Hematopoietic multipotent progenitor cell treated with erythropoietin and hydrocortisone succinate and interleukin-3 and kit ligand, for 15 days (in vitro differentiated cells): ENCODE results near the gene CABP7.

Source experiments
- DNase-seq: peaks from one replicate; pipeline ENCODE4 v3.0.0-alpha.2; 2015; ENCODE audit warnings: low spot score

CABP7 gene

GRCh38 chr22:29723766-29724165 is 4.0 kb downstream of the CABP7 start:
- no peak for DNase-seq

DNA sequence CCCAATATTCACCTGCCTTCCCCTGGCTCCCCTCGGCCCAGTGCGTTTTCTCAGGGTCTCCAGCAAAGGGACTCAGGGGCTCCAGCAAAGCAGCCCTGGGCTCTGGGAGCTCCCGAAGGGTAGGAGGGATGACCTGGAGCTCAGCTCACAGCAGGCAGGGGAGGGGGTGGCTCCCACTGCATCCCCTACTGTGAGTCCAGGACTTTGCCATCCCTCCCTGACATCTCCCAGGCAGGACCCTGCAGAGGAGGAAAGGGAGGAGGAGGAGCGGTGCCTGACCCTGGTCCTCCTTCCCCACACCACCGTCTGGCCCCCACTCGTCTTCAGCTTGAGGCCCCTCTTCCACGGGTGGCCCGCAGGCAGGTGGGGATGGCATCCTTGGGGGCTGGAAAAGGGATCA is 5.0 kb downstream of the CABP7 start:
- DNase-seq = no peak

- no peak for DNase-seq
Measured at GRCh38 chr22:29726106-29726505, 6.3 kb downstream of the CABP7 start.

- DNase-seq = no peak
Measured at GRCh38 chr22:29726512-29727130, 6.8 kb downstream of the CABP7 start.

DNA sequence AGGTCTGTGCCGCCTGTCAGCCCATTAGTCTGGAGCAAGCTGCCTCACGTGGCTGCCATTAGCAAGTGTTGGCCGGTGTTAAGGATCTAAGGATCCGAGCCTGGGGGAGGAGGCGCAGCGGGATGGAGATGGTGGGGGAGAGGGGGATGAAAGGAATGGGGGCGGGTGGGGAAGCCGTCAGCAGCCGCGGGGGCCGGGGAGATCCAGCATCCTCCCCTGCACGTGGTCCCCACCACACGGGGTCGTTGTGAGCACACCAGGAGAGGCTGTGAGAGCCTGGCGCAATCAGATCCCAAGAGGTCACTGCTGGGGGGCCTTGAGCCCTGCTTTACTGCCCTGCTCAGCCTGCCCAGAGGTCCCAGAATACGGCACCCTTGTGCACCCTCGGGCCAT is 7.3 kb downstream of the CABP7 start:
- DNase-seq = peak; percentile 45

- no peak for DNase-seq
Measured at GRCh38 chr22:29729161-29729560, 9.4 kb downstream of the CABP7 start.

DNA sequence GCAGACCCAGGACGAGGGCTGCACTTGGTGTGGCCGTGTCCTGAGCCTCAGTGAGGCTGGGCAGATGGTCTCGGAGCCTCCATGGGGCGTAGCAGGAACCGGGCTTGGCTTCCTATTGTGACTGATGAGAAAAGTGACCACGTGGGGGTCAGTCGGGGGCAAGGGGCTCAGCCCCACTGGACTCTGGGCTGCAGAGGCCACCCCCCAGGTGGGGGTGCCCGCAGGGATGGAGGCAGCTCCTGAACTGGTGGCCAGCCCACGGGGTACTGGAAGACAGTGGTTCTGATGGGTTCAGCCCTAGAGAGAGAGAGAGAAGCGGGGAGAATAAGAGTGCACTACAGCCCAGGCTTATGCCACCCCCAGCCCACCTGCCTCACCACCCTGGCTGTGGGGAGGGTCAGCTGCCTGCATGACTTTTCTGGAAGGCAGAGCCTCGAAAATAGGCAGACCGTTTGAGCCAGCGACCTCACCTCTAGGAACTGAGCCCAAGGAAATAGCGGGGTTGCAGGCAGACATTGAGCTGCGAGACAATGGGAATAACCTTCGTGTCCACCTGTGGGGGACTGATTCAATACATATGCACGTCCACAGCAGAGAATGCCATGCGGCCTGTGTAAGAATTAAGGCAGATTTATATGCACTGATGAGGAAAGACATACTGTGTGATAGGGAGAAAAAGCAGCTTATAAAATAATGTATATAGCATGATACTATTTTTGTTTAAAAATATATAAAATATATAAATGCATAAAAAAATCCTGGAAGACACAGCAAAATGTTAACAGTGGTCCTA is 11.5 kb downstream of the CABP7 start:
- no peak for DNase-seq

DNA sequence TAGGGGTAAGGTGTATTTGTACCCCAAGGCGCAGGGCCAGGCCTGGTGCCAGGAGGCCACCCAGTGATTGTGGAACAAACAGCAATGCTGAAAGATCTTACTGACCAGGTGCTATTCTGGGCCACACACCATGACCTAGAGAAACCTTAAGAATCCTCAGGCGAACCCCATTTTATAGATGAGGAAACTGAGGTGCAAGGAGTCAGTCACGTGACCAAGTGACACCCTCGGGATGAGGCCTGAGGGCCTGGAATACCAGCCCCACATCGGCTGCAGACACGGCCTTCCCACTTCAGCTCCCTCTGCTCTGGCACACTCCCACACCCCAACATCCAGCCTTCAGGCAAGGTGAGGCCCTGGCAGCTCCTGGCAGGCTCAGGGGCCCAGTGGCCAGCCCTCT is 13.1 kb downstream of the CABP7 start:
- no peak for DNase-seq

DNA sequence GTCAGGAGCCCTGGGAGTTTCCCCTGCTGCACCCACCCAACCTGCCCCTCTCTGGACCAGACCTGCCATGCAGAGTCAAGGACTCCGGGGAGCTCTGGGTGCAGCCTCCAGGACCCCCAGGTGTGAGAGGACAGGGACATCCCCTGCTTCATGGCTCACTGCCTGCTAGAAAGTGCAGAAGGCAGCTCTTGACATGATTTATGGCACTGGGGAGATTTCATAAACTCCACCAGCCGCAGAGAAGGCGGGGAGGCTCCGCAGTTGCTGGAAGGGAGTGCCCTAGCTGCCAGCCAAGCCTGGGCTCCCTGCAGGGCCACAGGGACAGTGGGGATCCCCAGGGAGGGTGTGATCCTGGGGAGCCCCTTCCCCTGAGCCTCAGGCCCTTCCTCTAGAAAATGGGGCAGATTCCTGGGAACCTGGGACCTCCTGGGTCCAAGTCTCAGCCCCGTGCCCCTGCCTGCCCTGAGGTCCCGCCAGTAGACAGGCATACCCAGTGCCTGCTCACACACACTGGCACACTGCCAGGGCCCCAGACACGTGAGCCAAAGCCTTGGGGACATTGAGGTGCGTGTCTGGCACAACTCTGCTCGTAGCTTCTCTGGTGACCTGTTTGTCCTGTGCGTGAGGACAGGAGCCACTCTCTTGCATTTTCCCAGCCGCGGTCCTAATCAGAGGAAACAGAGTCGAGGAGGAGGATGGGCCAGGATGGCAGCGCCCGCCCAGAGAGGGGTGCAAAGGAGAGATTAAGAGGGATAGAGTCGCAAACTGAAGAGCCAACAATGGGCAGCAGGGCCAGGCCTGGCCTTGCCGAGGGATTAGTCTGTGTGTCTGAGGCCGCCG is 13.8 kb downstream of the CABP7 start:
- DNase-seq = peak; percentile 90

- peak; percentile 46 for DNase-seq
Measured at GRCh38 chr22:29734406-29734805, 14.6 kb downstream of the CABP7 start.

DNA sequence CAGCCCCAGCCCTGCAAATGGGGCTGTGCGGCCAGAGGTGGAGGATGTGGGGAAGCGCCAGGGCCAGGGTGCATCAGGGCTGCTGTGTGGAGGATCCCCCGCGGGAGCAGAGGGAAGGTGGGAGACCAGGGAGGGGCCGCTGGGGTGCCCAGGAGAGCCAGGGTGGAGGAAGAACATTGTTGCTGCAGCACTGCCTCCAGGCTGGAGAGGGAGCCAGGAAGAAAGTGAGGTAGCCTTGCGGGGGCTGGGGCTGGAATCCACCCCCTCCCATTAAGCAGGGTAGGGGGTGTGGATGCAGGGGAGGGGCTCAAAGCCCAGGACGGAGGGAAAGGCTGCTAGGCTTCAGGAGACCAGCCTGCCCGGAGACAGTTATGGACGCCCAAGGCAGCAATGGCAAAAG is 15.0 kb downstream of the CABP7 start:
- DNase-seq = no peak

DNA sequence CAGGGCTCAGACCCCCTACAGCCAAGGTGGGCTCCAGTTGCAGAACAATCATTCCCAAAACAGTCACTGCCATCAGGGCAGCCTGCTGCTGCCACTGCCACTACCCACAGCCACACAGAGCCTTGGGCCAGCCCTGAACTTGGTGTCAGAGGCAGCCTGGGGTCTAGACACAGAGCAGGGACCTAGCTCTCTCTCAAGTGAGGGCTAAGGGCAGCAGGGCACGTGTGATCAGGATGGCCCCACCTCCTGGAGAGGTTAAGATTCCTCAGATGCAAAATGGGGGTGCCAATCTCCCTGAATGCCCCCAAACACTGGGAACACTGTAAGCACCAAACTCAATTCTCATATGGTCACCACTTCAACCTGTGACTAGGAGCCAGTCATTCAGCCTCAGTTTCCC is 15.6 kb downstream of the CABP7 start:
- DNase-seq = no peak

DNA sequence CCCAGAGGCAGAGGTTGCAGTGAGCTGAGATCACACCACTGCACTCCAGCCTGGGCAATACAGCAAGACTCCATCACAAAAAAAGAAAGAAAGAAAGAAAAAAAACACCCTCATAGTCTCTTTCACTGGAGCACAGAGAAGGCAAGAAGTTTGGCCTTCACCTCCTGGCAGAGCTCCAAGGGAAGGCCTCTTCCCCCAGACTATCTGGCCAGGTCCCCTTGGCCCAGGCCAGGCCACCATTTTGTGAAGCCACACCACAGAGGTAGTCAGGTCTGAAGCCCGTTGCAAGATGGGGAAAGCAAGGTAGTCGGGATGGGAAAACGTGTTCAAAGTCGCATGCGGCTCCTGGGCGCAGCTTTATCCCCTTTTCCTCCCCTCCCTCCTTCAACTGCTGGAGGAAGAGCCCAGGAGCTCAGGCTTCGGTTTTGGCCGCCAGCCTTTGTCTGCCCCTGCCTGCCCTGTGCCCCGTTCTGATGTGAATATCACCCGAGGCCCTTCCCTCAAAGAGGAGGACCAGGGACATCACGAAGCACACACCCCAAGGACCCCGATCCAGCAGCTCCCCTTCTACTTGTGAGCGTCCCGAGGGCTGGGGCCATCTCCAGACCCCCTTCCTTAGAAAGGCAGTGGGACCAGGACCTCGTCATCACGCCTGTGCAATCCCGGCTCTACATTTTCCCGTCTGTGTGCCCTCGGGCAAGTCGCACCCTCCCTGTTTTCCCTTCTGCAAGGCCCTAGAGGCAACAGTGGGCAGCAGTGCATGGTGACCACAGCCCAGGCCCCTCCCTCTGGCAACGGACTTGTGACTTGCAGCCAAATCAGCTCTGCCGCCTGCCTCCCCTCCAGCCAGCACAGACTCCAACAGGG is 17.7 kb downstream of the CABP7 start:
- no peak for DNase-seq

DNA sequence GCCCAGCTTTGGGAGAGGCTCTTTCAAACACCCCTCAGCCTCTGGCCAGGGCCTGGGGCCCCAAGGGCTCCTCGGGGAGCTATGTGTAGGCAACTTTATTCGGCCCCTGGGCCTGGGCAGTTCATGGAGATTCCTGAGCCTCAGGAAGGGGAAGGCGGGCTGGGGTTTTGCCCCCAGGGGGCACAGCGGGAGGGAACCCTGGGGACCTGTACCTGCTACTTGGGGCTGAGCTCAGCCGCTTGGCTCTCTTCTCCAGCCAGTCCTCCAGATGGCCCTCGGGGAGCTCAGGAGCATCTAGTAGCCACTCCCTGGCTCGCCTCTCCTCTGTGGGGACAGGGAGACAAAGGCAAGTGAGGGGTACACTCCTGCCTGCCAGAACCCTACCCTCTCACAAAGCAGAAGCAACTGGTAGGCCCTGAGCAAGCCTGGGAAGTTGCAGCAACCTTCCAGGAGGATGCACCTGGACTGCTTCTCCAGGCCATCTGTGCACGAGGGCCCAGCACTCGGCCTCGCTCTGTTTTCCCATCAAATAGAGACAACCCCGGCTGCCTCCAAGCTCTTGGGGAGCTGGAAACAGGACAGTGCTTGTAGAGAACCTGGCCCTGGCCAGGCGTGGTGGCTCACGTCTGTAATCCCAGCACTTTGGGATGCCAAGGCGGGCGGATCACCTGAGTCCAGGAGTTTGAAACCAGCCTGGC is 18.5 kb downstream of the CABP7 start:
- no peak for DNase-seq

DNA sequence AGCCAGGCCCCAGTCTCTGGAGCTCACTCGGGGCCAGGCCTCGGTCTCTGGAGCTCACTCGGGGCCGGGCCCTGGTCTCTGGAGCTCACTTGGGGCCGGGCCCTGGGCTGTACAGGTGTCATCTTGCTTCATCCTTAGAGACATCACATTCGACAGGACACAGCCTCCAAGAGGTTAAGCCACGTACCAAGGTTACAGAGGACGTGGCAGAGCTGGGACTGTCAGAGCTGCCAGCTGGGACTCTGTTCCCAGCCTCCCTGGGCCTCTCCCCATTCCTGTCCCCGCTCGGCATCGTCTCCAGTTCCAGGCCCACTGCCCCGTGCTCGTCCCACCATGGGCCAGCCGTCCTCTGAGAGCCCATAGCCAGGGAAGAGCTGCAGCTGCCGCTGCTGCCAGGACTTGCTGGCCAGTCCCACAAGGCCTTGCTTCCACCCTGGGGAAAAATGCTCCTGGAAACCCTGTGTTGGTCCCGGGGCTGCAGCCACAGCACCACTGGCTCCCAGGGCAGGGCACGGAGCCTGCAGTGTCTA is 19.6 kb downstream of the CABP7 start:
- no peak for DNase-seq

DNA sequence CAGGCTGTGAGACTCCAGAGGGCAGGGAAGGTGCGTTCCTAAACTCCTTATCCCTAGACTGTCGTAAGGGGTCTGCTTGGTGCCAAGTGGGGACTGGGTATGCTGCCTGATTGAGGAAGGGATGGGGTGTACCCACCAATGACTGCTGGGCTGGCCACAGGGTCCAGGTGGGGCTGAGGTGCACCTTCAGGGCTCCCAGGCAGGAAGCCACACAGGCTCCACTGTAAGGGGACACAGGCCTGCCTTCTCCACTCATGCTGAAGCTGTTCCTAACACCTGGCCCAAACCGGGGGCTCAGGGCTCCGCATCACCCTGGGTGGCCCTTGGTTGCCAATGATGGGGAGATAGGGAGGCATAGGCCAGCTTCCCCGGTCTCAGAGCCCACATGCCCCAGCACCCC is 20.4 kb downstream of the CABP7 start:
- no peak for DNase-seq

- no peak for DNase-seq
Measured at GRCh38 chr22:29741926-29742325, 22.1 kb downstream of the CABP7 start.

GRCh38 chr22:29742326-29742725 is 22.5 kb downstream of the CABP7 start:
- no peak for DNase-seq

DNA sequence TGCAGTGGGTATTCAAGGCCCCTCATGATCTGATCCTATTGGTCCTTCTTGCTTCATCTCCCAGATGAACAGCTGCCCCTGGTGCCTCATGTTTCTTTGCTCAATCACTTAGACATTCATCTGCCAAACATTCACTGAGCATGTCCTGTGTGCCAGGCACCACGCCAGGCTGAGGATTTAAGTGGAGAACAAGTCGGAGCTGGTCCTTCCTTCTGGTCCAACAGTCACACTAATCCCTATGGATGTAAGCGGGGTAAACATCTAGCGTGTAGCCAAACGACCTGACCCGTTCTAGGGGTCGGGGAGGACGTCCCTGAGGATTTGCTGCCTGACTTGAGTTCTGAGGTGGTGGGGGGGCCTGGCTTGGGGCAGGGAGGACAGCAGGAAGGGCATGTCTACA is 25.1 kb downstream of the CABP7 start:
- DNase-seq = no peak

- no peak for DNase-seq
Measured at GRCh38 chr22:29747832-29748231, 28.0 kb downstream of the CABP7 start.

DNA sequence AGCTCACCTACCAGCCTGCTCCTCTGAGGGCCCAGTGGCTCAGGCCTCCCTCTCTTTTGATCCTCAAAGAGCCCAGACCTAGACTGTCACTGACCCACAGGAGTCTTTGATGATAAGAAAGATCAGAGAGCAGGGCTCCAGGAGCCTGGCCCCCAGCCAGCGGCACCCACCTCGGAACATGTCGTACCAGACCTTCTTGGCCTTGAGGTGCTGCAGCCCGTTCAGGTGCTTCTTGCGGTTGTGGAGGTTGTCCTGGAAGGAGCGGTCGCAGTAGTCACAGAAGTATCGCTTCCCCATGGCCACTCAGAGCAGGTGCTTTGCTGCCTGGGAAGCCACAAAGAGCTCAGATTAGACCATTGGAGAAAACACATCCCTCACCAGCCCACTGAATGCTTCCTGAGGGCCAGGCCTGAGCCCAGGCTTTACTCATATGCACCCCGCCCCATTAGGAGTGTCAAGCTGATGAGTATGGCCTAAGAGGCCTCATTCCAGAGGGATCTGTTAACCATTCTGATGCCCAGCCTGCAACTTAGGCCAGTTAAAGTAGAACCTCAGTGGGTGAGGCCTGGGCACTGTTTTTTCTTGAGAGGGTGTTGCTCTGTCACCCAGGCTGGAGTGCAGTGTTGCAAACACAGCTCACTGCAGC is 28.6 kb downstream of the CABP7 start:
- no peak for DNase-seq
